Smooth muscle cell (in vitro differentiated cells): ENCODE data around the gene GALNT15. TPM values are rescaled to one million over a fixed set of nuclear protein-coding genes. Genes with fewer than 3 reads are reported as not detected.
A peak's percentile ranks its signal among the peaks of the same experiment; 100 is the strongest.

Source experiments
- DNase-seq: peaks from one replicate; lab custom pipeline; 2025; ENCODE audit not compliant: unreplicated experiment; lab: John Stamatoyannopoulos, UW
- H2AFZ ChIP-seq: fragments of 200-600 bp; sonication (generic); 2 replicates; pipeline ENCODE4 v1.6.0; 2016; ENCODE audit warnings: antibody characterized with exemption, low read depth, mild to moderate bottlenecking
- H3F3A ChIP-seq: fragments of 200-600 bp; sonication (generic); 2 replicates; pipeline ENCODE4 v1.6.0; 2017; ENCODE audit warnings: antibody characterized with exemption, low read depth
- H3K27ac ChIP-seq: fragments of 200-600 bp; sonication (generic); 2 replicates; pipeline ENCODE4 v1.5.1; 2016; ENCODE audit warnings: low read depth, mild to moderate bottlenecking
- H3K27me3 ChIP-seq: fragments of 200-600 bp; sonication (generic); 2 replicates; pipeline ENCODE4 v1.6.1; 2016; ENCODE audit warnings: low read depth, mild to moderate bottlenecking
- H3K36me3 ChIP-seq: fragments of 200-600 bp; sonication (generic); 2 replicates; pipeline ENCODE4 v1.5.1; 2016; ENCODE audit warnings: low read depth
- H3K4me1 ChIP-seq: fragments of 200-600 bp; sonication (generic); 2 replicates; pipeline ENCODE4 v1.5.1; 2016; ENCODE audit warnings: low read depth
- H3K4me2 ChIP-seq: fragments of 200-600 bp; sonication (generic); 2 replicates; pipeline ENCODE4 v1.6.0; 2016; ENCODE audit warnings: mild to moderate bottlenecking
- H3K4me3 ChIP-seq: fragments of 200-600 bp; sonication (generic); 2 replicates; pipeline ENCODE4 v1.5.1; 2016; ENCODE audit warnings: mild to moderate bottlenecking
- H3K79me2 ChIP-seq: fragments of 200-600 bp; sonication (generic); 2 replicates; pipeline ENCODE4 v1.6.0; 2016; ENCODE audit warnings: low read depth, mild to moderate bottlenecking
- H3K9ac ChIP-seq: fragments of 200-600 bp; sonication (generic); 2 replicates; pipeline ENCODE4 v1.6.0; 2016; ENCODE audit warnings: low read depth
- H3K9me3 ChIP-seq: fragments of 200-600 bp; sonication (generic); replicated peaks from 2 replicates; pipeline ENCODE4 v1.5.1; 2016; ENCODE audit warnings: low read depth
- H4K20me1 ChIP-seq: fragments of 200-600 bp; sonication (generic); 2 replicates; pipeline ENCODE4 v1.6.0; 2016; ENCODE audit warnings: low read depth
- WGBS: methylation state at CpG from one replicate; pipeline ENCODE4 v1.1.7; 2016; ENCODE audit warnings: low lambda C conversion rate; 5-methylcytosine and 5-hydroxymethylcytosine counted together
- polyA plus RNA-seq: library from polyadenylated mRNA; unstranded; fragments of >200 nt; fragmentation: Nextera tagmentation; extraction: Ambion mirVana; gene quantifications from 2 replicates; pipeline ENCODE4 v1.2.1, GENCODE V29; 2016
- total RNA-seq: library from RNA; depleted of rRNA; stranded (reverse); fragments of >200 nt; gene quantifications from 2 replicates; pipeline ENCODE4 v1.2.3, GENCODE V29; 2014
- TF ChIP-seq, protein P1 (sequence below): fragments of 200-600 bp; sonication (generic); IDR thresholded peaks from 2 replicates; pipeline ENCODE4 v1.5.1; 2017; ENCODE audit warnings: borderline replicate concordance, mild to moderate bottlenecking, antibody characterized with exemption; ENCODE audit not compliant: insufficient read depth, poor library complexity, severe bottlenecking

The GALNT15 gene
- total and polyA plus RNA-seq, 2 experiments from 2014 or later = 0.45 to 1.3 TPM

DNA sequence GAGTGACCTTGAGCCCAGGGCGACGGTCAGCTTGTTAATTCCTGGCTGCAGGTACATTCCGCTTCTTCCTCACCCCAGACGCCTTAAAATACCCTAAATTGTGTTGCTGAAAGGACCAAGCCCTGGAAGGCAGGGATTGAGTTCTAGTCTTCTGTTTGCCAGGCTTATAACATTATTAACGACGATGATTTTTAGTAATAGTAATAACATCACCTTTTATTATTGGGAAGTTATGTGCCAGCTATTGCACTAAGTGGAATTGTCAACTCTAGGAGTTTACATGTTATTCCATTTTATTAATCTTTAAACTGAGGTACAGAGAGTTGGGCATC lies 90.9 kb downstream of the GALNT15 start:
- peak overlapping the region; percentile 71 for H3K4me3 ChIP-seq
- no peaks in the 10 kb centered on the region for H3K9me3 ChIP-seq
- DNase-seq = no peak
- no peaks in the 10 kb centered on the region for H3F3A ChIP-seq
- TF ChIP-seq, protein P1, sequence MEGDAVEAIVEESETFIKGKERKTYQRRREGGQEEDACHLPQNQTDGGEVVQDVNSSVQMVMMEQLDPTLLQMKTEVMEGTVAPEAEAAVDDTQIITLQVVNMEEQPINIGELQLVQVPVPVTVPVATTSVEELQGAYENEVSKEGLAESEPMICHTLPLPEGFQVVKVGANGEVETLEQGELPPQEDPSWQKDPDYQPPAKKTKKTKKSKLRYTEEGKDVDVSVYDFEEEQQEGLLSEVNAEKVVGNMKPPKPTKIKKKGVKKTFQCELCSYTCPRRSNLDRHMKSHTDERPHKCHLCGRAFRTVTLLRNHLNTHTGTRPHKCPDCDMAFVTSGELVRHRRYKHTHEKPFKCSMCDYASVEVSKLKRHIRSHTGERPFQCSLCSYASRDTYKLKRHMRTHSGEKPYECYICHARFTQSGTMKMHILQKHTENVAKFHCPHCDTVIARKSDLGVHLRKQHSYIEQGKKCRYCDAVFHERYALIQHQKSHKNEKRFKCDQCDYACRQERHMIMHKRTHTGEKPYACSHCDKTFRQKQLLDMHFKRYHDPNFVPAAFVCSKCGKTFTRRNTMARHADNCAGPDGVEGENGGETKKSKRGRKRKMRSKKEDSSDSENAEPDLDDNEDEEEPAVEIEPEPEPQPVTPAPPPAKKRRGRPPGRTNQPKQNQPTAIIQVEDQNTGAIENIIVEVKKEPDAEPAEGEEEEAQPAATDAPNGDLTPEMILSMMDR = no peak
- H3K4me2 ChIP-seq = peak overlapping the region; percentile 95
- H3K27ac ChIP-seq = peak overlapping the region; percentile 85
- 1% methylated on average over 6 of the region's 6 CpGs for WGBS
- peaks cover 7% of the 10 kb centered on the region for H4K20me1 ChIP-seq
- H3K79me2 ChIP-seq = peaks cover 56% of the 10 kb centered on the region
- peaks cover 4% of the 10 kb centered on the region for H3K36me3 ChIP-seq
- peak overlapping the region; percentile 96 for H3K9ac ChIP-seq
- no peaks in the 10 kb centered on the region for H3K27me3 ChIP-seq
- H2AFZ ChIP-seq = peak overlapping the region; percentile 70
- peaks cover 6% of the 10 kb centered on the region for H3K4me1 ChIP-seq

DNA sequence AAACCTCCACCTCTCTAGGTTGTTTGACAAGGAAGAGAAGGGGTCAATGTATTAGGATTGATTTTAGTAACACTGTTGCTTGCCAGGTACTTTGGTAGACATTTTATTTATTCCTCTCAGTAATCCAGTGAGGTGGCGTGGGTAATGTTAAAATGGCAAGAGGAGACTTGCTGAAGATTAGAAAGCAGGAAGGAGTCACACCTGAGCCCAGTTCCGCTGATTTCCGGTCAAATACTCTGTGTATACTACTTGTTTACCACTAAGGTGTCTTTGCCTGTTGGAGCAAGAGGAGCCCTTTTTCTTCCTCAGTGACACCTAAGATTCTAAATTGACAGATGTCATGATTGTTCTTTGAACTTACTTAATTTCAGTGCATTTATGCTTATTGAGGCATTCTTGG lies 92.2 kb downstream of the GALNT15 start:
- no peak for DNase-seq
- H3K9me3 ChIP-seq = no peaks in the 10 kb centered on the region
- H3K27me3 ChIP-seq = no peaks in the 10 kb centered on the region
- WGBS = 95% methylated on average over 3 of the region's 3 CpGs
- H3K4me2 ChIP-seq = no peak overlapping the region
- peak overlapping the region; percentile 3 for H3K9ac ChIP-seq
- H3K4me3 ChIP-seq = no peak overlapping the region
- H3K4me1 ChIP-seq = peaks cover 6% of the 10 kb centered on the region
- no peak overlapping the region for H3K27ac ChIP-seq
- H3F3A ChIP-seq = no peaks in the 10 kb centered on the region
- TF ChIP-seq, protein P1 = no peak
- peaks cover 56% of the 10 kb centered on the region for H3K79me2 ChIP-seq
- no peak overlapping the region for H2AFZ ChIP-seq
- H3K36me3 ChIP-seq = no peaks in the 10 kb centered on the region
- H4K20me1 ChIP-seq = peaks cover 7% of the 10 kb centered on the region

DNA sequence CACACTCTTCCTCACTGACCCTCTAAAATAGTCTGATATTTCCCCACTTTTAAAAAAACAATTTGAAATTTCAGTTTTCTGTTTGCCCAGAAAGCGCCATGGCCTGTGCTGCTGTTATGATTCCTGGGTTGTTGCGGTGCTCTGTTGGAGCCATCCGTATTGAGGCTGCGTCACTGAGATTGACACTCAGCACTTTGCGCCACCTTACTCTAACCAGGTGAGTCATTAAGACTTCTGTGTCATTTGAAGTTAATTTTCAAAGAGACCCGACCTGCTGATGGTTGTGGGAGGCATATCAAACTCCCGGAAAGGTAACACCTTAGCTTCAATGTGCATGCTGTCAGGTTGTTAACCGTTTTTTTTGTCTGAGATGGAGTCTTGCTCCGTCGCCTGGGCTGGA lies 96.4 kb downstream of the GALNT15 start:
- Histone ChIP-seq H3K4me2 (no peak overlapping the region), H4K20me1 (peaks cover 7% of the 10 kb centered on the region), H3K36me3 (peaks cover 5% of the 10 kb centered on the region), H3K27me3 (no peaks in the 10 kb centered on the region), H3K79me2 (peaks cover 27% of the 10 kb centered on the region), H3K27ac (no peak overlapping the region), H3F3A (no peaks in the 10 kb centered on the region), H3K9me3 (no peaks in the 10 kb centered on the region), H3K4me3 (no peak overlapping the region), H3K4me1 (peaks cover 4% of the 10 kb centered on the region), H3K9ac (no peak overlapping the region), H2AFZ (no peak overlapping the region)
- 97% methylated on average over 10 of the region's 10 CpGs for WGBS
- TF ChIP-seq, protein P1 = no peak
- DNase-seq = no peak

DNA sequence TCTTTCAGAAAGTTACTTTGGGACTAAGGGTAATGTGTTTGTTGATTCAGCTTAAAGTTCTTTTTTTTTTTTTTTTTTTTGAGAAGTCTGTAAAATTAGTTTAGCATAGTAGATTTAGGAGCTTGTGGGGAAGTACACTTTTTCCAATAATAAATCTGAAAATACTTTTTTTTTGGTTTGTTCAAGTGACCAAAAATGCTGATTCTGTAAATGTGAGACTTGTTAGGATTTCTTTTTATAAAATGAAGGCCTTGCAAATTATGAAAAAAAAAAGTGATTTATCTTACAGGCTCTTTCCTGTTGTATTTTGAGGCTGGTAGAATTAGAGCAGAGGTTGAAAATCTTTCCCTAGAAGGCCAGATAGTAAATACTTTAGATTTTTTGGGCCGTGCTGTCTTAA lies 98.1 kb downstream of the GALNT15 start:
- Histone ChIP-seq H3K9ac (no peak overlapping the region), H3K4me1 (no peaks in the 10 kb centered on the region), H3K4me2 (no peak overlapping the region), H3K9me3 (no peaks in the 10 kb centered on the region), H2AFZ (no peak overlapping the region), H3K36me3 (peaks cover 5% of the 10 kb centered on the region), H3K27me3 (no peaks in the 10 kb centered on the region), H4K20me1 (peaks cover 7% of the 10 kb centered on the region), H3K27ac (no peak overlapping the region), H3F3A (no peaks in the 10 kb centered on the region), H3K4me3 (no peak overlapping the region), H3K79me2 (peaks cover 10% of the 10 kb centered on the region)
- no peak for DNase-seq
- TF ChIP-seq, protein P1 = no peak
- WGBS = 91% methylated on average over 1 of the region's 1 CpG
